ENCODE data around the gene PAX8. TPM values are rescaled to one million over a fixed set of nuclear protein-coding genes. Genes with fewer than 3 reads are reported as not detected.
"Not testable (repeated sequence)": the region's sequence is repeated elsewhere in the genome, so short reads cannot be mapped to it uniquely, and the experiment has no call there.

The PAX8 gene
- total and polyA plus RNA-seq, 12 donors: 1.7 to 72.3 (median 11.6) TPM

GRCh38 chr2:113300281-113300680 is 21.6 kb upstream of the PAX8 start:
- no peak for DNase-seq
- H3K27ac ChIP-seq: no peak overlapping the region
- intact Hi-C loops (cut with DNase I): no loop called here
- no peaks in the 10 kb centered on the region for H3K27me3 ChIP-seq
- no peak overlapping the region for H3K4me3 ChIP-seq
- H3K4me1 ChIP-seq (replicated peaks in 1 of 2): no peaks in the 10 kb centered on the region
- H3K36me3 ChIP-seq (replicated peaks in 1 of 2): no peaks in the 10 kb centered on the region
- no peak for TF ChIP-seq POLR2A (IDR thresholded peaks at IDR 0.05)
- TF ChIP-seq, protein P1, sequence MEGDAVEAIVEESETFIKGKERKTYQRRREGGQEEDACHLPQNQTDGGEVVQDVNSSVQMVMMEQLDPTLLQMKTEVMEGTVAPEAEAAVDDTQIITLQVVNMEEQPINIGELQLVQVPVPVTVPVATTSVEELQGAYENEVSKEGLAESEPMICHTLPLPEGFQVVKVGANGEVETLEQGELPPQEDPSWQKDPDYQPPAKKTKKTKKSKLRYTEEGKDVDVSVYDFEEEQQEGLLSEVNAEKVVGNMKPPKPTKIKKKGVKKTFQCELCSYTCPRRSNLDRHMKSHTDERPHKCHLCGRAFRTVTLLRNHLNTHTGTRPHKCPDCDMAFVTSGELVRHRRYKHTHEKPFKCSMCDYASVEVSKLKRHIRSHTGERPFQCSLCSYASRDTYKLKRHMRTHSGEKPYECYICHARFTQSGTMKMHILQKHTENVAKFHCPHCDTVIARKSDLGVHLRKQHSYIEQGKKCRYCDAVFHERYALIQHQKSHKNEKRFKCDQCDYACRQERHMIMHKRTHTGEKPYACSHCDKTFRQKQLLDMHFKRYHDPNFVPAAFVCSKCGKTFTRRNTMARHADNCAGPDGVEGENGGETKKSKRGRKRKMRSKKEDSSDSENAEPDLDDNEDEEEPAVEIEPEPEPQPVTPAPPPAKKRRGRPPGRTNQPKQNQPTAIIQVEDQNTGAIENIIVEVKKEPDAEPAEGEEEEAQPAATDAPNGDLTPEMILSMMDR (IDR thresholded peaks at IDR 0.05): no peak
- 67 to 81% (median 71%) methylated on average over 4 of the region's 4 CpGs for WGBS, 4 donors
- no peaks in the 10 kb centered on the region for H3K9me3 ChIP-seq (replicated peaks in 1 of 3)

DNA sequence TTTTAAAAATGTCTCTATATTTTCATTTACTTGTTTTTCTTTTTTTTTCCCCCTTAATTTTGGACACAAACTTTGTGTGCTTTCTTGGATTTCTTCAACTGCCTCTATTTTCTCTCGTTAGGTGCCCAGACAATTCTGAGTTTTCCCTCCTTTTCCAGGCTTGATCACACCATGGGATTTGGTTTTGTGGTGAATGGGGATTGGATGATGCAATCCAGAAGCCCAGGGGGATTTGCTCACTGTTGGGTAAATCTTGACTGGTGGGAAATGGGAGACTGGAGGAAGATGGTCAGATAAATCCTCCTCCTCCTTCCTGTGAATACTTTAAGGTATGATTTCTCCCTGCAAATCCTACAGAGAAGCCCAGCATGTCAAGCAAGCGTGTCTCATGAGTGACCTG is 19.5 kb upstream of the PAX8 start:
- Histone ChIP-seq H3K4me1 (replicated peaks in 1 of 2) (no peaks in the 10 kb centered on the region), H3K4me3 (no peak overlapping the region), H3K27me3 (no peaks in the 10 kb centered on the region), H3K36me3 (replicated peaks in 1 of 2) (no peaks in the 10 kb centered on the region), H3K9me3 (replicated peaks in 1 of 3) (no peaks in the 10 kb centered on the region), H3K27ac (no peak overlapping the region)
- intact Hi-C loops (cut with DNase I): no loop called here
- WGBS, 4 donors: 88 to 96% (median 94%) methylated on average over 2 of the region's 2 CpGs
- no peak for DNase-seq
- no peak for TF ChIP-seq POLR2A (IDR thresholded peaks at IDR 0.05)
- TF ChIP-seq, protein P1 (IDR thresholded peaks at IDR 0.05): no peak

- intact Hi-C loops (cut with DNase I); H3K4me3 ChIP-seq; H3K9me3 ChIP-seq (replicated peaks in 1 of 3); H3K4me1 ChIP-seq (replicated peaks in 1 of 2); H3K27me3 ChIP-seq; H3K36me3 ChIP-seq (replicated peaks in 1 of 2); H3K27ac ChIP-seq: not testable (repeated sequence)
- DNase-seq: peak in 1 of 7 donors; percentile 25
- TF ChIP-seq, protein P1 (IDR thresholded peaks at IDR 0.05): peak in 3 of 6 experiments; percentile 26 to 35 (median 29)
- WGBS, 4 donors: 23 to 40% (median 36%) methylated on average over 1 to 2 of the region's 2 CpGs
Measured at GRCh38 chr2:113297590-113297989, 18.9 kb upstream of the PAX8 start.

- DNase-seq: no peak
- Histone ChIP-seq H3K4me1 (replicated peaks in 1 of 2) (no peaks in the 10 kb centered on the region), H3K4me3 (no peak overlapping the region), H3K27me3 (no peaks in the 10 kb centered on the region), H3K27ac (no peak overlapping the region), H3K36me3 (replicated peaks in 1 of 2) (no peaks in the 10 kb centered on the region), H3K9me3 (replicated peaks in 1 of 3) (no peaks in the 10 kb centered on the region)
- WGBS, 4 donors: 50 to 92% (median 70%) methylated on average over 8 to 28 of the region's 28 CpGs
- intact Hi-C loops (cut with DNase I): no loop called here
- TF ChIP-seq, protein P1 (IDR thresholded peaks at IDR 0.05): no peak
- TF ChIP-seq POLR2A (IDR thresholded peaks at IDR 0.05): no peak
Measured at GRCh38 chr2:113291191-113291590, 12.5 kb upstream of the PAX8 start.

DNA sequence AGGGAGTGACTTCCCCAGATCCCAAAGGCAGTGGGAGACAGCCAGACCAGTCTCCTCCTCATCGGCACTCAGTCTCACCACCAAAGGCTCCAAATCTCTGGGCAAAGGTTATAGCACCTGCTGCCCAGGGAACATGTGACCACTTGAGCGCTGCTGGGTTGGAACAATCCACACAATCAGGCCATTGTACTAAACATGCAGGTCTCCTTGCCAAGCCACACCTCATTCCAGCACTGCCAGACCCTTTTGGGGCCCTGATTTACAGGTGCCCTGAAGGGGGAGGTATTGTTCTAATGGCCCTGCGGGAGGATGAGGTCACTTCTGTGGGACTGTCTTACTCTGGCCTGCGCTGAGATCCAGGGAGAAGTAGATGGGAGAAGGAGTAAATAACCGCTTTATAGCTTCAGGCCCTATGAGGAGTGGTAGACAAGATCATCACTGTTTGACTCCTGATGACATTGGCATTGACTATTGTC is 10.0 kb upstream of the PAX8 start:
- intact Hi-C loops (cut with DNase I); DNase-seq: not testable (repeated sequence)
- 93 to 95% (median 94%) methylated on average over 3 to 5 of the region's 5 CpGs for WGBS, 4 donors

GRCh38 chr2:113288117-113288673 is 9.5 kb upstream of the PAX8 start:
- DNase-seq; intact Hi-C loops (cut with DNase I); H3K27ac ChIP-seq; H3K36me3 ChIP-seq (replicated peaks in 1 of 2); H3K9me3 ChIP-seq (replicated peaks in 1 of 3); H3K27me3 ChIP-seq; H3K4me3 ChIP-seq: not testable (repeated sequence)
- H3K4me1 ChIP-seq (replicated peaks in 1 of 2): peaks cover 10 to 17% of the 10 kb centered on the region in 2 donors
- WGBS, 4 donors: 32 to 46% (median 44%) methylated on average over 4 to 6 of the region's 6 CpGs

More for the DNA sequence above, 10.0 kb upstream of the PAX8 start:
- not testable (repeated sequence) for H3K36me3 ChIP-seq (replicated peaks in 1 of 2); H3K9me3 ChIP-seq (replicated peaks in 1 of 3); H3K27ac ChIP-seq; H3K4me3 ChIP-seq; H3K27me3 ChIP-seq
- peaks cover 5 to 12% of the 10 kb centered on the region in 2 donors for H3K4me1 ChIP-seq (replicated peaks in 1 of 2)

Data from adrenal gland (tissue), 12 donors.